NCI-H2196 treated with DMSO at 0.1 percent for 48 hours (cell line): ENCODE results near the gene HSD11B2.
A peak's percentile ranks its signal among the peaks of the same experiment; 100 is the strongest.

ENCODE experiments used
- DNase-seq: peaks from one replicate; lab custom pipeline; 2025; ENCODE audit not compliant: unreplicated experiment; lab: John Stamatoyannopoulos, UW

Gene HSD11B2

GRCh38 chr16:67430977-67431774 is at the start of gene HSD11B2:
Gene HSD11B2, plus strand, starts transcription at chr16:67431121. Its CDS starts 128 bp downstream, at chr16:67431249.
- DNase-seq, result no peak

- DNase-seq, result no peak
Measured at GRCh38 chr16:67383284-67383683, 47.6 kb upstream of the HSD11B2 start.

GRCh38 chr16:67384778-67385510 is 46.0 kb upstream of the HSD11B2 start:
- no peak for DNase-seq

GRCh38 chr16:67386861-67387455 is 44.0 kb upstream of the HSD11B2 start:
- no peak for DNase-seq

- no peak for DNase-seq
Measured at GRCh38 chr16:67387479-67388079, 43.3 kb upstream of the HSD11B2 start.

GRCh38 chr16:67388191-67388590 is 42.7 kb upstream of the HSD11B2 start:
- DNase-seq, result no peak

- DNase-seq, result no peak
Measured at GRCh38 chr16:67388591-67388990, 42.3 kb upstream of the HSD11B2 start.

GRCh38 chr16:67389911-67390815 is 40.8 kb upstream of the HSD11B2 start:
- no peak for DNase-seq

GRCh38 chr16:67390816-67391423 is 40.0 kb upstream of the HSD11B2 start:
- no peak for DNase-seq

GRCh38 chr16:67391424-67392300 is 39.3 kb upstream of the HSD11B2 start:
- DNase-seq, result peak; percentile 66

- no peak for DNase-seq
Measured at GRCh38 chr16:67392301-67393059, 38.4 kb upstream of the HSD11B2 start.

- DNase-seq, result peak; percentile 27
Measured at GRCh38 chr16:67393111-67393787, 37.7 kb upstream of the HSD11B2 start, which contains the start of gene TPPP3. Gene TPPP3, minus strand, starts transcription at chr16:67393498. Its CDS starts 2,387 bp downstream, at chr16:67391111.

GRCh38 chr16:67393788-67394154 is 37.1 kb upstream of the HSD11B2 start:
- DNase-seq, result no peak

GRCh38 chr16:67394155-67395104 is 36.5 kb upstream of the HSD11B2 start:
- no peak for DNase-seq

- DNase-seq, result no peak
Measured at GRCh38 chr16:67395105-67395457, 35.8 kb upstream of the HSD11B2 start.

GRCh38 chr16:67395458-67396158 is 35.3 kb upstream of the HSD11B2 start:
- DNase-seq, result peak; percentile 22
